ENCODE data around the gene ABHD12. TPM values are rescaled to one million over a fixed set of nuclear protein-coding genes. Genes with fewer than 3 reads are reported as not detected.

ABHD12 gene
- total and polyA plus RNA-seq, 12 donors, result 17.6 to 95.8 (median 54.1) TPM

DNA sequence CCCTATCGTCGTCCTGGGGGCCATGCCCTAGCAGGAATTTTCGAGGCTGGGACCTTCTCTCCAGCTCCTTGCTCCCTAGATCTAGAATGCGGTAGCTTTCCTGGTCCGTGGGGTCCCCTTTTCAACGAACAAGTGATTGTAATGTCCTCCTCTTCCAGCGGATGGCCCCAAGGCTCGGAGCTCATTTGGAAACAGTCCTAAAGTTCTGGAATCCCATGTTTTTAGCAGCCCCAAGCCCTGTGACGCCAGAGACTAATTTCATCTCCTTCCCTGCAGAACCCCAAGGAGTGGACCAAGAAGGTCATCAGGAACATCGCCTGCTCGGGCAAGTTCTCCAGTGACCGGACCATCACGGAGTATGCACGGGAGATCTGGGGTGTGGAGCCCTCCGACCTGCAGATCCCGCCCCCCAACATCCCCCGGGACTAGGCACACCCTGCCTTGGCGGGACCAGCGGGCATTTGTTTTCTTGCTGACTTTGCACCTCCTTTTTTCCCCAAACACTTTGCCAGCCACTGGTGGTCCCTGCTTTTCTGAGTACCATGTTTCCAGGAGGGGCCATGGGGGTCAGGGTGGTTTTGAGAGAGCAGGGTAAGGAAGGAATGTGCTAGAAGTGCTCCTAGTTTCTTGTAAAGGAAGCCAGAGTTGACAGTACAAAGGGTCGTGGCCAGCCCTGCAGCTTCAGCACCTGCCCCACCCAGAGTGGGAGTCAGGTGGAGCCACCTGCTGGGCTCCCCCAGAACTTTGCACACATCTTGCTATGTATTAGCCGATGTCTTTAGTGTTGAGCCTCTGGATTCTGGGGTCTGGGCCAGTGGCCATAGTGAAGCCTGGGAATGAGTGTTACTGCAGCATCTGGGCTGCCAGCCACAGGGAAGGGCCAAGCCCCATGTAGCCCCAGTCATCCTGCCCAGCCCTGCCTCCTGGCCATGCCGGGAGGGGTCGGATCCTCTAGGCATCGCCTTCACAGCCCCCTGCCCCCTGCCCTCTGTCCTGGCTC lies 94.2 kb downstream of the ABHD12 start:
- H3K36me3 ChIP-seq (replicated peaks in 1 of 2), result no peaks in the 10 kb centered on the region
- H3K9me3 ChIP-seq (replicated peaks in 1 of 3), result no peaks in the 10 kb centered on the region
- no peak for DNase-seq
- 85 to 90% (median 88%) methylated on average over 16 to 24 of the region's 24 CpGs for WGBS, 4 donors
- H3K27ac ChIP-seq, result peak overlapping the region in 4 of 5 donors; percentile 65 to 88 (median 79)
- intact Hi-C loops (cut with DNase I), result loop anchor here (5.0 to 10.0 kb wide), 2 partner anchors 98 to 101 kb away; partner anchors contain the start of gene ABHD12 (in 1 of the 2)
- TF ChIP-seq, protein P1, sequence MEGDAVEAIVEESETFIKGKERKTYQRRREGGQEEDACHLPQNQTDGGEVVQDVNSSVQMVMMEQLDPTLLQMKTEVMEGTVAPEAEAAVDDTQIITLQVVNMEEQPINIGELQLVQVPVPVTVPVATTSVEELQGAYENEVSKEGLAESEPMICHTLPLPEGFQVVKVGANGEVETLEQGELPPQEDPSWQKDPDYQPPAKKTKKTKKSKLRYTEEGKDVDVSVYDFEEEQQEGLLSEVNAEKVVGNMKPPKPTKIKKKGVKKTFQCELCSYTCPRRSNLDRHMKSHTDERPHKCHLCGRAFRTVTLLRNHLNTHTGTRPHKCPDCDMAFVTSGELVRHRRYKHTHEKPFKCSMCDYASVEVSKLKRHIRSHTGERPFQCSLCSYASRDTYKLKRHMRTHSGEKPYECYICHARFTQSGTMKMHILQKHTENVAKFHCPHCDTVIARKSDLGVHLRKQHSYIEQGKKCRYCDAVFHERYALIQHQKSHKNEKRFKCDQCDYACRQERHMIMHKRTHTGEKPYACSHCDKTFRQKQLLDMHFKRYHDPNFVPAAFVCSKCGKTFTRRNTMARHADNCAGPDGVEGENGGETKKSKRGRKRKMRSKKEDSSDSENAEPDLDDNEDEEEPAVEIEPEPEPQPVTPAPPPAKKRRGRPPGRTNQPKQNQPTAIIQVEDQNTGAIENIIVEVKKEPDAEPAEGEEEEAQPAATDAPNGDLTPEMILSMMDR (IDR thresholded peaks at IDR 0.05), result peak in 3 of 6 experiments; percentile 15 to 28 (median 20)
- no peak for TF ChIP-seq POLR2A (IDR thresholded peaks at IDR 0.05)
- H3K4me3 ChIP-seq, result no peak overlapping the region
- no peaks in the 10 kb centered on the region for H3K27me3 ChIP-seq
- peaks cover 22 to 32% of the 10 kb centered on the region in 2 donors for H3K4me1 ChIP-seq (replicated peaks in 1 of 2)

DNA sequence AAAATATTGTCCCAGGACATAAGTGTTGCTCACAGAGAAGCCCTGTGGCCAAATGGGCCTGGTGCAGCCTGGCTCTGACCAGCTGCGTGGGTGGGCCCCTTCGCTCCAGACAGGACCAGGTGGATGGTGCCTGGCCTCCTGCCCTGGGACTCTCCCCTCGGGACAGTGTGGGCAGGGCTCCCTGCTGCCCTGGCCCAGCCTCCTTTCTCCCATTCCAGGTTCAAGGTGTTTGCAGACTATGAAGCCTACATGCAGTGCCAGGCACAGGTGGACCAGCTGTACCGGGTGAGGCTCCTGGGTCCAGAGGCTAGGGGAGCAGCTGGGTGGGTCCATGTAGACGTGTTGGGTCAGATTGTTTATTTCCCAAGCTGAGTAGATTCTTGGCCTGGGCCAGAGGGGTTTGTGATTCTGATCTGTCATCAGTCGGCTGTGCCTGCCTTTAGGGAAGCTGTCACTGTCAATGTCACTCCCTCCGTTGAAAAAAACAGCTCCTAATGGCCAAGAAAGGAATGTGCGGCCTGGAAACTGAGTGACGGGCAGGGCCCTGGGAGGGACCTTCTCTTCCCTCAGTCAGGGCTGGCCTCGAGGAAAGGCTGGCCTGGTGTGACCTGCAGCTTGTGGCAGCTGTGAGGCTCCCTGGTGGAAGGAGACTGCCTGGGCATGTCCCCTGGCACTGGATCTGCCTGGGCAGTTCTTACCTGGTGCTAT lies 95.1 kb downstream of the ABHD12 start:
- Histone ChIP-seq H3K36me3 (replicated peaks in 1 of 2) (peaks cover 0 to 2% of the 10 kb centered on the region in 2 donors), H3K4me3 (no peak overlapping the region), H3K27me3 (no peaks in the 10 kb centered on the region), H3K4me1 (replicated peaks in 1 of 2) (peaks cover 25 to 28% of the 10 kb centered on the region in 2 donors), H3K27ac (peak overlapping the region in 4 of 5 donors; percentile 65 to 88 (median 79)), H3K9me3 (replicated peaks in 1 of 3) (no peaks in the 10 kb centered on the region)
- intact Hi-C loops (cut with DNase I), result loop anchor here (5.0 to 10.0 kb wide), 2 partner anchors 99 to 102 kb away; partner anchors contain the start of gene ABHD12 (in 1 of the 2)
- no peak for TF ChIP-seq POLR2A (IDR thresholded peaks at IDR 0.05)
- TF ChIP-seq, protein P1 (IDR thresholded peaks at IDR 0.05), result peak in 3 of 6 experiments; percentile 2 to 44 (median 33)
- WGBS, 4 donors, result 34 to 53% (median 42%) methylated on average over 6 to 10 of the region's 10 CpGs
- peak; percentile 59 to 94 (median 83) for DNase-seq

DNA sequence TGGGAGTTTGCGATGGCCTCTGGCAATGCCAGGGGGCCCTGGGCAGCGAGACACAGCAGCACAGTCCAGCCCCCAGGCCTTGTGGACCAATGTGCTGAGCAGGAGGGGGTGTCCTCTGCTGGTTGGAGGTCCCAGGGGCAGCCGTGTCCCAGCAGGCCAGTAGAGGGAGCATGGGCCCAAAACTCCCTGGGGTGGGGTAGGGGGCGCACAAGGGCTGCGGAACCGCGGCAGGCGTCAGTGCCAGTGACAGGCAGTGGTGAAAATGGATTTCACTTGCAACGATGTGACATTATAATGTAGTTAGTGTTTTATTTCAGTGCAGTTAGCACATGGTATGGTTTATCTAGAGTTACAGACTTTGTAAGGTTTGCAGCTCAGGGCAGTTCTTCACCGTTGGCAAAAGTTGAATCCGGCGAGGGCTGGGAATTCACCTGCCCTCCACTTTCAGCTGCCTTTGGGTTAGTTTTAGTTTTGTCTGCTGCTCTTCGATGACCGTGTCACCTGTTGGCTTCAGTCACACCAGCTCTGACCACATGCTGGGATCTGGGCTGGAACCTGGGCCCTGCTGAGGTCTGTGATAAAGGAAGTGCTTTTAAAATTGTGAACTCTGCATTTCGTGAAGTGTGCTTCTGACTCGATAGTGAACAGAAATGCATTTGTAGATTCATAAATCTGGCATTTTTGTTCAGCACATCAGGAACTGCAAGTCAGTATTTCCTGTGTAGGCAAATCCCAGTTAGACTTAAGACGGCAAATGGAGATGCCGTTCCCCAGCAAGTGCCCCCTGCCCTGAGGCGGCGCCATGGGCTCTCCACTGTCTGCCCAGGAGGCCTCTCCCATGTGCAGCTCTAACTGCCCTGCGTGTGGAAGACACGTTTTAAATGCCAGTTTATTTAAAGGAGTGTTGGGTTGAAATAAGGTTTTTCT lies 95.9 kb downstream of the ABHD12 start:
- peaks cover 0 to 10% of the 10 kb centered on the region in 2 donors for H3K36me3 ChIP-seq (replicated peaks in 1 of 2)
- TF ChIP-seq, protein P1 (IDR thresholded peaks at IDR 0.05), result peak; percentile 40 to 68 (median 58)
- no peak for TF ChIP-seq POLR2A (IDR thresholded peaks at IDR 0.05)
- H3K4me1 ChIP-seq (replicated peaks in 1 of 2), result peaks cover 25 to 28% of the 10 kb centered on the region in 2 donors
- H3K4me3 ChIP-seq, result no peak overlapping the region
- intact Hi-C loops (cut with DNase I), result loop anchor here (5.0 to 10.0 kb wide), 2 partner anchors 100 to 103 kb away; partner anchors contain the start of gene ABHD12 (in 1 of the 2)
- no peaks in the 10 kb centered on the region for H3K27me3 ChIP-seq
- peak overlapping the region in 4 of 5 donors; percentile 65 to 88 (median 79) for H3K27ac ChIP-seq
- DNase-seq, result peak in 2 of 7 donors; percentile 48 to 71
- H3K9me3 ChIP-seq (replicated peaks in 1 of 3), result no peaks in the 10 kb centered on the region
- 59 to 68% (median 61%) methylated on average over 16 to 22 of the region's 22 CpGs for WGBS, 4 donors
